Globus pallidus (tissue), 1 donor: ENCODE results near the gene SKI.
"Not testable (repeated sequence)": the region's sequence is repeated elsewhere in the genome, so short reads cannot be mapped to it uniquely, and the experiment has no call there.

Source experiments
- DNase-seq: peaks from one replicate; pipeline ENCODE4 v3.0.0-alpha.2; 2015; ENCODE audit warnings: low spot score

SKI gene

GRCh38 chr1:2323451-2323974, 95.4 kb downstream of the SKI start:
- no peak for DNase-seq

GRCh38 chr1:2324553-2325366, 96.6 kb downstream of the SKI start:
- no peak for DNase-seq

GRCh38 chr1:2326524-2326923, 98.4 kb downstream of the SKI start:
- DNase-seq = no peak

GRCh38 chr1:2327162-2327561, 99.0 kb downstream of the SKI start:
- not testable (repeated sequence) for DNase-seq

- no peak for DNase-seq
Measured at GRCh38 chr1:2327841-2328240, 99.7 kb downstream of the SKI start.

- DNase-seq = no peak
Measured at GRCh38 chr1:2328676-2329455, 100.7 kb downstream of the SKI start.

GRCh38 chr1:2330035-2330434, 101.9 kb downstream of the SKI start:
- DNase-seq = no peak

GRCh38 chr1:2330519-2331199, 102.5 kb downstream of the SKI start:
- DNase-seq = no peak

- no peak for DNase-seq
Measured at GRCh38 chr1:2331200-2331544, 103.1 kb downstream of the SKI start.

- DNase-seq = not testable (repeated sequence)
Measured at GRCh38 chr1:2331580-2331979, 103.5 kb downstream of the SKI start.

GRCh38 chr1:2334366-2334765, 106.2 kb downstream of the SKI start:
- no peak for DNase-seq

- DNase-seq = no peak
Measured at GRCh38 chr1:2334883-2335534, 106.9 kb downstream of the SKI start.

- no peak for DNase-seq
Measured at GRCh38 chr1:2335721-2336455, 107.8 kb downstream of the SKI start.

GRCh38 chr1:2336499-2336898, 108.4 kb downstream of the SKI start:
- no peak for DNase-seq

GRCh38 chr1:2337081-2337480, 109.0 kb downstream of the SKI start:
- no peak for DNase-seq

GRCh38 chr1:2337501-2337900, 109.4 kb downstream of the SKI start:
- DNase-seq = no peak

- DNase-seq = no peak
Measured at GRCh38 chr1:2339206-2340085, 111.3 kb downstream of the SKI start.

GRCh38 chr1:2340086-2340917, 112.2 kb downstream of the SKI start:
- no peak for DNase-seq

GRCh38 chr1:2340918-2341254, 112.8 kb downstream of the SKI start:
- no peak for DNase-seq
